SH-SY5Y (cell line): ENCODE measurements around the gene DOCK4.

ENCODE experiments used
- GATA2 ChIP-seq: IDR thresholded peaks from 2 replicates; pipeline ENCODE4 v1.6.1; 2011; ENCODE audit warnings: mild to moderate bottlenecking, low read depth, low read length
- GATA3 ChIP-seq: IDR thresholded peaks from 2 replicates; pipeline ENCODE4 v1.6.1; 2011; ENCODE audit warnings: low read depth, mild to moderate bottlenecking, low read length, moderate library complexity

DNA sequence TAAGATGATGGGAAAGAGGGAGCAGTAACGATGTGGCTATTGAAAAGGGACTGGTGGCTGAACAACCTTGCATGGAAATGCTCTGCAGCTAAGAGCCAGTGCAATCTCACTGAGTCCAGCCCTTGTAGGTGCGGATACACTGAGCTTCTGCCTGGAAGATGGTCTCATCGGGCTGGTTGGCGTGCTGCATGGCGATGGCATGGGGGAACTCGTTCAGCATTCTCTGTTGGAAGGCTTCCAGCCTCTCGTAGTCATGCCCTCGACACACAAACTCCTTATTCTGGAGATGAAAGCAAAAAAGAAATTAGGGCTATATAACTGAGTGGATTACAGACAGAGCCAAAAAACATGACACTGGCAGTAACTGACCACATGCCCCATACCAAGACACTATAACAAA, 446.2 kb downstream of the DOCK4 start:
- TF ChIP-seq GATA2 (no peak), GATA3 (no peak)
